Cardiac fibroblast (primary cell): Measurements from ENCODE around the gene ATRIP.

Source experiments
- DNase-seq, 2 donors: peaks; one replicate each; pipeline versions ENCODE4 v3.0.0 to v3.0.0-alpha.2; 2010; ENCODE audit warnings: low read depth in 2 of 2
- H3K4me3 ChIP-seq, 2 donors: replicated peaks in 1 of 2; 1 replicate in 1 of 2; 2 replicates in 1 of 2; pipeline ENCODE4 v1.5.1; 2011; ENCODE audit warnings: low read depth in 2 of 2, low read length in 2 of 2, mild to moderate bottlenecking in 2 of 2, moderate library complexity in 1 of 2
- CTCF ChIP-seq: IDR thresholded peaks from one replicate; pipeline ENCODE4 v1.5.1; 2011; ENCODE audit warnings: low read depth, mild to moderate bottlenecking, low read length, inconsistent platforms

The ATRIP gene

GRCh38 chr3:48402281-48402732 is 44.2 kb upstream of the ATRIP start:
- TF ChIP-seq CTCF = no peak
- peak; percentile 89 to 93 for DNase-seq
- H3K4me3 ChIP-seq = no peak overlapping the region

GRCh38 chr3:48402907-48403306 is 43.6 kb upstream of the ATRIP start:
- no peak overlapping the region for H3K4me3 ChIP-seq
- no peak for DNase-seq
- no peak for TF ChIP-seq CTCF

GRCh38 chr3:48403533-48404439 is 42.8 kb upstream of the ATRIP start:
- H3K4me3 ChIP-seq = no peak overlapping the region
- no peak for DNase-seq
- no peak for TF ChIP-seq CTCF

GRCh38 chr3:48404440-48405342 is 41.8 kb upstream of the ATRIP start:
- no peak for TF ChIP-seq CTCF
- DNase-seq = no peak
- H3K4me3 ChIP-seq = no peak overlapping the region

- DNase-seq = no peak
- no peak overlapping the region for H3K4me3 ChIP-seq
- TF ChIP-seq CTCF = no peak
Measured at GRCh38 chr3:48405343-48405881, 41.1 kb upstream of the ATRIP start.

- no peak for DNase-seq
- H3K4me3 ChIP-seq = no peak overlapping the region
- TF ChIP-seq CTCF = no peak
Measured at GRCh38 chr3:48405971-48406370, 40.6 kb upstream of the ATRIP start.
